Measurements from ENCODE around the gene OR6T1. TPM values are rescaled to one million over a fixed set of nuclear protein-coding genes. Genes with fewer than 3 reads are reported as not detected.

OR6T1 gene
- total RNA-seq, 4 donors from 2014 or later = not detected

DNA sequence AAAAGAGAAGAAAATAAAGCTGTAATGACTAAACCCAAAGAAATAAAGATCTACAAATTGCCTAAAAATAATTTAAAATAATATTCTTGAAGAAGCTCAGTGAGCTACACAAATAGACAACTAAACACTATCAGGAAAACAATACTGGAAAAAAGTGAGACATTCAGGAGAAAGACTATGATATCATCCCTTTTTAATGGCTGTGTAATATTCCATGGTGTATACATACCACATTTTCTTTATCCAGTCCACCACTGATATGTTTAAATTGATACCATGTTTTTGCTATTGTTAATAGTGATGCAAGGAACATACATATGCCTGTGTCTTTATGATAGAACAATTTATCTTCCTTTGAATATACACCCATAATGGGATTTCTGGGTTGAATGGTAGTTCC is 13.1 kb upstream of the OR6T1 start:
- DNase-seq = no peak
- Histone ChIP-seq H3K27ac (no peak overlapping the region), H3K9me3 (no peaks in the 10 kb centered on the region), H3K4me3 (no peak overlapping the region), H3K27me3 (no peaks in the 10 kb centered on the region), H3K4me1 (no peaks in the 10 kb centered on the region), H3K36me3 (no peaks in the 10 kb centered on the region)
- ATAC-seq = no peak
- intact Hi-C loops (cut with DNase I; ENCODE audit: low total_unique reads) = no loop called here
- in situ Hi-C loops (cut with MboI; ENCODE audit: low sequenced_read_pairs in 4 of 4) = no loop called here
- no peak for TF ChIP-seq POLR2A (IDR thresholded peaks at IDR 0.05)
- TF ChIP-seq, protein P1, sequence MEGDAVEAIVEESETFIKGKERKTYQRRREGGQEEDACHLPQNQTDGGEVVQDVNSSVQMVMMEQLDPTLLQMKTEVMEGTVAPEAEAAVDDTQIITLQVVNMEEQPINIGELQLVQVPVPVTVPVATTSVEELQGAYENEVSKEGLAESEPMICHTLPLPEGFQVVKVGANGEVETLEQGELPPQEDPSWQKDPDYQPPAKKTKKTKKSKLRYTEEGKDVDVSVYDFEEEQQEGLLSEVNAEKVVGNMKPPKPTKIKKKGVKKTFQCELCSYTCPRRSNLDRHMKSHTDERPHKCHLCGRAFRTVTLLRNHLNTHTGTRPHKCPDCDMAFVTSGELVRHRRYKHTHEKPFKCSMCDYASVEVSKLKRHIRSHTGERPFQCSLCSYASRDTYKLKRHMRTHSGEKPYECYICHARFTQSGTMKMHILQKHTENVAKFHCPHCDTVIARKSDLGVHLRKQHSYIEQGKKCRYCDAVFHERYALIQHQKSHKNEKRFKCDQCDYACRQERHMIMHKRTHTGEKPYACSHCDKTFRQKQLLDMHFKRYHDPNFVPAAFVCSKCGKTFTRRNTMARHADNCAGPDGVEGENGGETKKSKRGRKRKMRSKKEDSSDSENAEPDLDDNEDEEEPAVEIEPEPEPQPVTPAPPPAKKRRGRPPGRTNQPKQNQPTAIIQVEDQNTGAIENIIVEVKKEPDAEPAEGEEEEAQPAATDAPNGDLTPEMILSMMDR (IDR thresholded peaks at IDR 0.05 in 4 of 5, conservative IDR thresholded peaks at IDR 0.05 in 1 of 5) = no peak

DNA sequence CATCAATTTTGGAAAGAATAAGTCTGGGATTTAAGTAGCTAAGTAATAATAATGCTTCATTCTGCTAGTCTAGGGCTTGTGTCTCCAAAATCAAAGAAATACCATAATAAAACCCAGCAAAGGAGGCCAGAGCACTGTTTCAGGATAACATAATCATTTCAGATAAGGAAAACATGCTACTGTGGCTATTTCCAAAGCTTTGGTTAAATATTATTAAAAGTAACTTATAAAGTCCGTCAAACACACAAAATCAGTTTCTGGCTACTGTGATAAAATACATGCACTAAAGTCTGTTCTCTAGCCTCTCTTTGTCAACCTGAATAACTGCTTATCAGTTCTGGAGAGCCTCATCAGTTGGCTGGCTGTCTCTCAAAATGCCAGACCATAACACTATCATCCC is 1.5 kb upstream of the OR6T1 start:
- in situ Hi-C loops (cut with MboI; ENCODE audit: low sequenced_read_pairs in 4 of 4) (no loop called here), intact Hi-C loops (cut with DNase I; ENCODE audit: low total_unique reads) (no loop called here)
- H3K4me1 ChIP-seq = no peaks in the 10 kb centered on the region
- no peaks in the 10 kb centered on the region for H3K27me3 ChIP-seq
- H3K27ac ChIP-seq = no peak overlapping the region
- H3K4me3 ChIP-seq = no peak overlapping the region
- no peaks in the 10 kb centered on the region for H3K9me3 ChIP-seq
- no peaks in the 10 kb centered on the region for H3K36me3 ChIP-seq
- DNase-seq (no peak), ATAC-seq (no peak)
- TF ChIP-seq POLR2A (IDR thresholded peaks at IDR 0.05) = no peak
- TF ChIP-seq, protein P1 (IDR thresholded peaks at IDR 0.05 in 4 of 5, conservative IDR thresholded peaks at IDR 0.05 in 1 of 5) = no peak

DNA sequence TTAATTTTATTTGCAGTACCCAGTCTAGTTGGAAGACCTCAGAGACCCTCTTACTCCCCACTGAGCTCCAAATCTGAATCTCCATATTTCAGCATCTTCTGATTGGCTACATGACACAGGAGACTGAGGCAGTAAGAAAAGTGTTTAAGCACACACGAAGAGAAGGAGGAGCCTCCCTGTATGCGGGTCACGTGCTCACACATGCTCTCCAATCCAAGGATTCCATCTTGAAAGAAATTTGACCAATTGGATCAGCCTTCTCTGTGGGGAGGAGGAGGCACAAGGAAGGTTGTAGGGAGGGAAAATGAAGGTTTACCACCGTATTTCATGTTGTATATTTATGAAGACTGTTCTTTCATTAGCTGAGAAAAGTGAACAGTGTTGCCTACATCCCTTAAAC is 1.2 kb downstream of the OR6T1 start:
- in situ Hi-C loops (cut with MboI; ENCODE audit: low sequenced_read_pairs in 4 of 4) = no loop called here
- H3K4me3 ChIP-seq = no peak overlapping the region
- DNase-seq = no peak
- TF ChIP-seq POLR2A (IDR thresholded peaks at IDR 0.05) = no peak
- TF ChIP-seq, protein P1 (IDR thresholded peaks at IDR 0.05 in 4 of 5, conservative IDR thresholded peaks at IDR 0.05 in 1 of 5) = no peak
- H3K4me1 ChIP-seq = no peaks in the 10 kb centered on the region
- no peaks in the 10 kb centered on the region for H3K36me3 ChIP-seq
- no peak overlapping the region for H3K27ac ChIP-seq
- H3K9me3 ChIP-seq = no peaks in the 10 kb centered on the region
- no peak for ATAC-seq
- no peaks in the 10 kb centered on the region for H3K27me3 ChIP-seq
- intact Hi-C loops (cut with DNase I; ENCODE audit: low total_unique reads) = no loop called here

DNA sequence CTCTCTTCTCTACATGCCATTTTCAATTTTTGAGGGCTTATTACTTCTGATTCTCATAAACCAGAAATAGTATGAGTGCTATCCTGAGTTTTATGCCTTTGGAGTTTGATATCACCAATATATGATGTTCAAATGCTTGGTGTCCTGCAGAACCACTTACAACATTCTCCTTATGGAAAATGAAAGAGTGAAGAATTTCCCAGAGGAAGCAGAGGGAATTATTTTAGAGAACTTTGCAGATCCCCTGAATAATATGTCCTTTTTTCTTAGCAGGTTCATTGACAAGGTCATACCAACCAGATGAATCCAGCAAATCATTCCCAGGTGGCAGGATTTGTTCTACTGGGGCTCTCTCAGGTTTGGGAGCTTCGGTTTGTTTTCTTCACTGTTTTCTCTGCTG is 4.3 kb downstream of the OR6T1 start, which contains the start of gene OR4D5:
TSS of gene OR4D5 (plus strand) at position 301 of the 400 bp plus-strand sequence. CDS start at position 301, 0 bp downstream.
- ATAC-seq (no peak), DNase-seq (no peak)
- Histone ChIP-seq H3K27me3 (no peaks in the 10 kb centered on the region), H3K27ac (no peak within 1 kb of the TSS), H3K4me1 (no peaks in the 10 kb centered on the region), H3K36me3 (no peaks in the 10 kb centered on the region), H3K9me3 (no peaks in the 10 kb centered on the region), H3K4me3 (no peak within 1 kb of the TSS)
- in situ Hi-C loops (cut with MboI; ENCODE audit: low sequenced_read_pairs in 4 of 4) (no loop called here), intact Hi-C loops (cut with DNase I; ENCODE audit: low total_unique reads) (no loop called here)
- no peak for TF ChIP-seq POLR2A (IDR thresholded peaks at IDR 0.05)
- TF ChIP-seq, protein P1 (IDR thresholded peaks at IDR 0.05 in 4 of 5, conservative IDR thresholded peaks at IDR 0.05 in 1 of 5) = no peak

DNA sequence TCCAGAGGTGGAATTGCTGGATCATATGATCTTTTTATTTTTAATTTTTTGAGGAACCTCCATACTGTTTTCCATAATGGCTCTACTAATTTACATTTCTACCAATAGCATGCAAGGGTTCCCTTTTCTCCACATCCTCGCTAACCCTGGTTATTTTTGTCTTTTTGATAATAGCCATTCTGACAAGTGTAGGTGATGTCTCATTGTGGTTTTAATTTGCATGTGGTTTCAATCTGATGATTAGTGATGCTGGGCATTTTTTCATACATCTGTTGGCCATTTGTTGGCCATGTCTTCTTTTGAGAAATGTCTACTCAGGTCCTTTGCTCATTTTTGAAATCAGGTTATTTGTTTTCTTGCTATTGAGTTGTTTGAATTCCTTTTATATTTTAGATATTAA is 19.6 kb downstream of the OR6T1 start:
- Histone ChIP-seq H3K4me1 (no peaks in the 10 kb centered on the region), H3K36me3 (no peaks in the 10 kb centered on the region), H3K27me3 (no peaks in the 10 kb centered on the region), H3K27ac (no peak overlapping the region), H3K9me3 (no peaks in the 10 kb centered on the region), H3K4me3 (no peak overlapping the region)
- in situ Hi-C loops (cut with MboI; ENCODE audit: low sequenced_read_pairs in 4 of 4) = no loop called here
- no peak for TF ChIP-seq POLR2A (IDR thresholded peaks at IDR 0.05)
- TF ChIP-seq, protein P1 (IDR thresholded peaks at IDR 0.05 in 4 of 5, conservative IDR thresholded peaks at IDR 0.05 in 1 of 5) = no peak
- DNase-seq (no peak), ATAC-seq (no peak)
- intact Hi-C loops (cut with DNase I; ENCODE audit: low total_unique reads) = no loop called here
